Measurements from ENCODE around the gene PROSER2.

DNA sequence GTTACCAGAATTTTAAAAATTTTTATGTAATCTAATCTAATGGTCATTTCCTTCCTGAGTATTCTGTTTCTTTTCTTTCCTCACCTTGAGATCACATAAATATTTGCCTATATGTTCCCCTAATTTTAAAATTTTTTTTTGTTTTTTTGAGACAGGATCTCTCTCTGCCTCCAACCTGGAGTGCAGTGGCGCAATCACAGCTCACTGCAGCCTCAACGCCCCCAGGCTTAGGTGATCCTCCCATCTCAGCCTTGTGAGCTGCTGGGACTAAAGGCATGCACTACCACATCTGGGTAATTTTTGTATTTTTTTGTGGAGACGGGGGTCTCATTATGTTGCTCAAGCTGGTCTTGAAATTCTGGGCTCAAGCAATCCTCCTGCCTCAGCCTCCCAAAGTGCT, 4.1 kb upstream of the PROSER2 start:
- no peak for TF ChIP-seq POLR2A (IDR thresholded peaks at IDR 0.05)
- TF ChIP-seq, protein P1, sequence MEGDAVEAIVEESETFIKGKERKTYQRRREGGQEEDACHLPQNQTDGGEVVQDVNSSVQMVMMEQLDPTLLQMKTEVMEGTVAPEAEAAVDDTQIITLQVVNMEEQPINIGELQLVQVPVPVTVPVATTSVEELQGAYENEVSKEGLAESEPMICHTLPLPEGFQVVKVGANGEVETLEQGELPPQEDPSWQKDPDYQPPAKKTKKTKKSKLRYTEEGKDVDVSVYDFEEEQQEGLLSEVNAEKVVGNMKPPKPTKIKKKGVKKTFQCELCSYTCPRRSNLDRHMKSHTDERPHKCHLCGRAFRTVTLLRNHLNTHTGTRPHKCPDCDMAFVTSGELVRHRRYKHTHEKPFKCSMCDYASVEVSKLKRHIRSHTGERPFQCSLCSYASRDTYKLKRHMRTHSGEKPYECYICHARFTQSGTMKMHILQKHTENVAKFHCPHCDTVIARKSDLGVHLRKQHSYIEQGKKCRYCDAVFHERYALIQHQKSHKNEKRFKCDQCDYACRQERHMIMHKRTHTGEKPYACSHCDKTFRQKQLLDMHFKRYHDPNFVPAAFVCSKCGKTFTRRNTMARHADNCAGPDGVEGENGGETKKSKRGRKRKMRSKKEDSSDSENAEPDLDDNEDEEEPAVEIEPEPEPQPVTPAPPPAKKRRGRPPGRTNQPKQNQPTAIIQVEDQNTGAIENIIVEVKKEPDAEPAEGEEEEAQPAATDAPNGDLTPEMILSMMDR (IDR thresholded peaks at IDR 0.05): no peak

Measured in Peyer's patch (tissue), 4 donors.